Trophoblast cell (in vitro differentiated cells and primary cell): Measurements from ENCODE around the gene ELK3.

ENCODE experiments used
- DNase-seq, 2 donors: peaks; one replicate each; pipeline ENCODE4 v3.0.0-alpha.2; 2016
- H2AFZ ChIP-seq: 2 replicates; pipeline ENCODE4 v1.6.1; 2013; ENCODE audit warnings: low read length, moderate library complexity, mild to moderate bottlenecking; ENCODE audit not compliant: insufficient read depth, poor library complexity
- H2AK5ac ChIP-seq: 2 replicates; pipeline ENCODE4 v1.6.1; 2013; ENCODE audit warnings: mild to moderate bottlenecking, low read length
- H2BK120ac ChIP-seq: 2 replicates; pipeline ENCODE4 v1.6.1; 2013; ENCODE audit warnings: low read length, mild to moderate bottlenecking, moderate library complexity; ENCODE audit not compliant: insufficient read depth, poor library complexity
- H2BK12ac ChIP-seq: 2 replicates; pipeline ENCODE4 v1.6.1; 2013; ENCODE audit warnings: mild to moderate bottlenecking, low read length, moderate library complexity
- H2BK5ac ChIP-seq: 2 replicates; pipeline ENCODE4 v1.6.1; 2013; ENCODE audit warnings: low read length, low read depth, moderate library complexity, mild to moderate bottlenecking; ENCODE audit not compliant: poor library complexity
- H3K14ac ChIP-seq: 2 replicates; pipeline ENCODE4 v1.6.1; 2013; ENCODE audit warnings: mild to moderate bottlenecking, low read length
- H3K18ac ChIP-seq: 2 replicates; pipeline ENCODE4 v1.6.1; 2013; ENCODE audit warnings: mild to moderate bottlenecking, low read length
- H3K23ac ChIP-seq: 2 replicates; pipeline ENCODE4 v1.6.1; 2013; ENCODE audit warnings: low read length
- H3K27ac ChIP-seq: 2 replicates; pipeline ENCODE4 v1.5.1; 2013; ENCODE audit warnings: low read depth, mild to moderate bottlenecking, inconsistent platforms, low read length, moderate library complexity
- H3K27me3 ChIP-seq: 2 replicates; pipeline ENCODE4 v1.6.1; 2013; ENCODE audit warnings: inconsistent platforms, mild to moderate bottlenecking, low read length, moderate library complexity; ENCODE audit not compliant: insufficient read depth
- H3K36me3 ChIP-seq, 2 experiments: 1 replicate in 1 of 2; 2 replicates in 1 of 2; pipeline ENCODE4 v1.6.1; 2013; ENCODE audit warnings: low read length in 2 of 2, mild to moderate bottlenecking in 2 of 2, moderate library complexity in 1 of 2; ENCODE audit not compliant: insufficient read depth in 2 of 2, control insufficient read depth in 1 of 2
- H3K4ac ChIP-seq: 2 replicates; pipeline ENCODE4 v1.6.1; 2013; ENCODE audit warnings: low read depth, mild to moderate bottlenecking, low read length, moderate library complexity
- H3K4me1 ChIP-seq, 2 experiments: 1 replicate in 1 of 2; 2 replicates in 1 of 2; pipeline ENCODE4 v1.6.1; 2013; ENCODE audit warnings: low read length in 2 of 2, mild to moderate bottlenecking in 2 of 2, moderate library complexity in 1 of 2; ENCODE audit not compliant: insufficient read depth in 2 of 2, control insufficient read depth in 1 of 2
- H3K4me2 ChIP-seq: 2 replicates; pipeline ENCODE4 v1.6.1; 2013; ENCODE audit warnings: inconsistent platforms, mild to moderate bottlenecking, low read length, moderate library complexity
- H3K4me3 ChIP-seq: 2 replicates; pipeline ENCODE4 v1.5.1; 2013; ENCODE audit warnings: mild to moderate bottlenecking, low read depth, low read length, inconsistent platforms
- H3K79me1 ChIP-seq: one replicate; pipeline ENCODE4 v1.6.1; 2013; ENCODE audit warnings: low read length
- H3K79me2 ChIP-seq: 2 replicates; pipeline ENCODE4 v1.6.1; 2013; ENCODE audit warnings: low read length, mild to moderate bottlenecking; ENCODE audit not compliant: control insufficient read depth, insufficient read depth, poor library complexity
- H3K9ac ChIP-seq: 2 replicates; pipeline ENCODE4 v1.6.1; 2013; ENCODE audit warnings: mild to moderate bottlenecking, low read length
- H3K9me3 ChIP-seq: 2 replicates; pipeline ENCODE4 v1.6.1; 2013; ENCODE audit warnings: low read depth, mild to moderate bottlenecking, control low read depth, inconsistent platforms, low read length; ENCODE audit not compliant: insufficient read depth
- H4K12ac ChIP-seq: 2 replicates; pipeline ENCODE4 v1.6.1; 2013; ENCODE audit warnings: low read depth, mild to moderate bottlenecking, low read length, moderate library complexity
- H4K8ac ChIP-seq: 2 replicates; pipeline ENCODE4 v1.6.1; 2013; ENCODE audit warnings: low read depth, mild to moderate bottlenecking, low read length, moderate library complexity
- H4K91ac ChIP-seq: one replicate; pipeline ENCODE4 v1.6.1; 2013; ENCODE audit warnings: low read depth, mild to moderate bottlenecking, low read length, moderate library complexity
- WGBS: extraction: QIAGEN DNeasy Blood & Tissue Kit; methylation state at CpG from one replicate; pipeline ENCODE4 v1.1.7; 2013; ENCODE audit warnings: missing lambda C conversion rate; ENCODE audit not compliant: insufficient read length, insufficient coverage; ENCODE audit errors: extremely low coverage; 5-methylcytosine and 5-hydroxymethylcytosine counted together

ELK3 gene

DNA sequence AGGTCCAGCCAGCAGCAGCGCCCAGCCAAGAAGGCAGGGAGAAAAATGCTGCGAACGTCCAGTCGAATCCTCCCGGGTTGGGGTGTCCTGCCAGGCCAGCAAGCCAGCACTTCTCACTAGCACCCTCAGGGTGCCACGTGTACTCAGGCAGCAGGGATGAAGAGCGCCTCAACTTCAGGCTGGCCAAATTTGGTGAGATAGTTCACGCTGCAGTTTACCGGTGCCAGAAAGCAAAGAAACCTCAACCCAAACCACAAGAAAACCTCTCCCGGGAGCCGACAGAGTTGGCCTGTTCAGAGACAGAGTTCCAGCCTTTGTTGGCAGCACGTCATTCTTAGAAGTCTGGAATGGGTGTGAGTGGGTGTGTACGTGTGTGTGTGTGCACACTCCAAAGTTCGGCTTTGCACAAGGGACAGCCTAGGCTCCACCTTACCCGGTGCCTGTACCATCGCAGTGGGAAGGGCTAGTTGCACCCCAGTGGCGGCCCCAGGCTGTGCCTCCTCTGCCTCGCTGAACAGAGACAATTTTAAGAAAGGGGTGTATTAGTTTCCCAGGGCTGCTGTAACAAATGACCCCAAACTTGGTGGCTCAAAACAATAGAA is 42.1 kb downstream of the ELK3 start:
- Histone ChIP-seq H3K4ac (no peak overlapping the region), H4K91ac (no peak overlapping the region), H2BK5ac (no peak overlapping the region), H3K79me1 (no peaks in the 10 kb centered on the region), H3K27me3 (no peaks in the 10 kb centered on the region), H3K36me3 (peaks cover 15% of the 10 kb centered on the region in 2 experiments), H3K9me3 (no peaks in the 10 kb centered on the region), H4K12ac (no peak overlapping the region), H3K23ac (no peak overlapping the region), H2AK5ac (no peak overlapping the region), H2AFZ (no peak overlapping the region), H3K18ac (no peak overlapping the region), H3K4me1 (peaks cover 24 to 30% of the 10 kb centered on the region in 2 experiments), H3K4me3 (no peak overlapping the region), H4K8ac (no peak overlapping the region), H3K27ac (no peak overlapping the region), H3K79me2 (no peaks in the 10 kb centered on the region), H3K9ac (peak overlapping the region; percentile 24), H2BK120ac (no peak overlapping the region), H2BK12ac (no peak overlapping the region), H3K14ac (no peak overlapping the region), H3K4me2 (no peak overlapping the region)
- WGBS, result no CpG with 5 or more reads among the region's 18 CpGs
- DNase-seq, result no peak

DNA sequence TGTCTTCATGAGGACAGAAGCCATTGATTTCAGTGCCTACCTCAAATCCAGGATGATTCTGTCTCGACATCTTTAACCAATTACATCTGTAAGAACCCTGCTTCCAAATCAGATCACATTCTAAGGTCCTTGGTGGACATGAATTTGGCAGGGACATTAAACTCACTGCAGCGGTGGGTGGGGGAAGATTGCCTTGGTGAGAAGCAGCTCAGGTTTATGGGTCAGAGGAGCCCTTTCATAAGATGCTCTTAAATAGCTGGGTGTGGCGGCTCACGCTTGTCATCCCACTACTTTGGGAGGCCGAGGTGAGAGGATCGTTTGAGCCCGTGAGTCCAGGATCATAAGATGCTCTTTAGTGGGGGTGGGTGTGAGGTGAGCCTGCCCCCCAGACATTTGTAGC is 42.9 kb downstream of the ELK3 start:
- Histone ChIP-seq H2AFZ (no peak overlapping the region), H4K8ac (no peak overlapping the region), H3K79me1 (no peaks in the 10 kb centered on the region), H3K27ac (no peak overlapping the region), H3K4me3 (no peak overlapping the region), H3K14ac (no peak overlapping the region), H2AK5ac (no peak overlapping the region), H4K12ac (no peak overlapping the region), H3K18ac (no peak overlapping the region), H2BK120ac (no peak overlapping the region), H3K27me3 (no peaks in the 10 kb centered on the region), H2BK12ac (no peak overlapping the region), H4K91ac (no peak overlapping the region), H3K9ac (no peak overlapping the region), H3K4me1 (peaks cover 21 to 28% of the 10 kb centered on the region in 2 experiments), H2BK5ac (no peak overlapping the region), H3K4ac (no peak overlapping the region), H3K4me2 (no peak overlapping the region), H3K36me3 (peaks cover 15% of the 10 kb centered on the region in 2 experiments), H3K9me3 (no peaks in the 10 kb centered on the region), H3K79me2 (no peaks in the 10 kb centered on the region), H3K23ac (no peak overlapping the region)
- WGBS, result no CpG with 5 or more reads among the region's 7 CpGs
- no peak for DNase-seq

DNA sequence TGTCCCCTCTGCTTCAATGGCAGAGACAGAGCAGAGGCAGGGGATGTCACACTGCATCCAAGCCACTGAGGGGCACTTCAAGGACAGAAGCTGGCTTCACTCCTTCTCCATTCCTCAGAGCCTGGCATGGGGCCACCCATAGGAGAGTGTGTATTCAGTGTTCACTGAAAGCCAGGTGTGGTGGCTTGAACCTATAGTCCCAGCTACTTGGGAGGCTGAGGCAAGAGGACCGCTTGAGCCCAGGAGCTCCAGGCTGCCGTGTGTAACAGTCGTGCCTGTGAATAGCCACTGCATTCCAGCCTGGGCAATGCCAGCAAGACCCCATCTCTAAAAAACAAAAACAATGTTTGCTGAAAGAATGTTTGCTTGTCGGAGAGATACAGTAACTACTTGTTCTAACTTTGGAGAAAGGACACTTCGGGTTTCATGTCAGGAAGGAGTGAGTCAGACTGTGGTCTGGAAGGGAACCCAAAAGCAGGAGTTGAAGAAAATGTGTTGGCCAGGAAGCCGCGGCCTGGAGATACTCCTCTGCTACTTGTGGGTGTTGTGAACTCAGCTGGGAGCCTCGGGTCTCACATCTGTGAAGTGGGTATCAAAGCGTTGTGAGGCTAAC is 43.4 kb downstream of the ELK3 start:
- no peaks in the 10 kb centered on the region for H3K79me2 ChIP-seq
- H3K4ac ChIP-seq, result no peak overlapping the region
- H2BK12ac ChIP-seq, result no peak overlapping the region
- H3K27me3 ChIP-seq, result no peaks in the 10 kb centered on the region
- no peak overlapping the region for H4K12ac ChIP-seq
- no peak overlapping the region for H3K14ac ChIP-seq
- no peak overlapping the region for H2BK5ac ChIP-seq
- H3K9ac ChIP-seq, result no peak overlapping the region
- peaks cover 15 to 17% of the 10 kb centered on the region in 2 experiments for H3K36me3 ChIP-seq
- no peak overlapping the region for H4K8ac ChIP-seq
- no peak overlapping the region for H3K18ac ChIP-seq
- H2AFZ ChIP-seq, result no peak overlapping the region
- H3K23ac ChIP-seq, result no peak overlapping the region
- no peak overlapping the region for H3K4me3 ChIP-seq
- peaks cover 21 to 28% of the 10 kb centered on the region in 2 experiments for H3K4me1 ChIP-seq
- no peak overlapping the region for H2AK5ac ChIP-seq
- no CpG with 5 or more reads among the region's 9 CpGs for WGBS
- H4K91ac ChIP-seq, result no peak overlapping the region
- no peak overlapping the region for H2BK120ac ChIP-seq
- no peak for DNase-seq
- H3K27ac ChIP-seq, result peak overlapping the region; percentile 3
- no peaks in the 10 kb centered on the region for H3K9me3 ChIP-seq
- H3K79me1 ChIP-seq, result no peaks in the 10 kb centered on the region
- no peak overlapping the region for H3K4me2 ChIP-seq

DNA sequence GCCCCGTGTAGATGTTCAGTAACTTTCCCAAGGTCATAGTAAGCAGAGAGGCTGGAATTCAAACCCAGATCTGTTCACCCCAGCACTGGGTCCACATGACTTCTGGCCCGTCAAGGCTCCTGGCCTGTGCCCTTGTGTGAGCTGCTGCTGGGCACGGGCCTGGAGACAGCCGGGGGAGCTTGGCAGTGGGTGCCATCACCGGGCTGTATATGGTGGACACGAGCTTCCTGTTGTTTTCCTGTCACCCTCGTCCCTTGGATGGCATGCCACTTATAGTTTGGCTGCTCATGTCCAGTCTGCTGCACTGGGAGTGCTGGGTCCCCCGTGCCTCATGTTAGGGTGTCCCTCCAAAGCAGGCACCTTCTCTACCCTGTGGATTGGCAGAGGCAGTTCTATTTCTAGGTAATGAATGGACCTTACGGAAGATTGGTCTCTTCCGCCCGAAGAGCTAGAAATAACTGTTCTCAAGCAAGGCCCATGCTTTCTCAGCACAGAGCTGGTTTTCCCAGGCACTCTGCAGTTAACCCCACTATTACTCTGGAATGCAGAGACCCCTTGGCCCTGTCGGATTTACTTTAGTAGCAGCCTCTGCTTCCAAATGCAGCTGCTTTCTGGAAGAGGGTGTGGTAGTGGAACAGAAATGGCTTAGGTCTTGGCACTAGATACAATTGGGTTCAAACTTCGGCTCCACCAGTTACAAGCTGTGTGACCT is 44.3 kb downstream of the ELK3 start:
- no CpG with 5 or more reads among the region's 13 CpGs for WGBS
- H3K4me3 ChIP-seq, result no peak overlapping the region

More for the DNA sequence above, 44.3 kb downstream of the ELK3 start:
- H2BK12ac ChIP-seq, result no peak overlapping the region
- H2AK5ac ChIP-seq, result no peak overlapping the region
- H4K12ac ChIP-seq, result no peak overlapping the region
- no peak overlapping the region for H4K91ac ChIP-seq
- H3K27me3 ChIP-seq, result no peaks in the 10 kb centered on the region
- H2BK120ac ChIP-seq, result no peak overlapping the region
- no peaks in the 10 kb centered on the region for H3K79me2 ChIP-seq
- no peak overlapping the region for H4K8ac ChIP-seq
- H3K9ac ChIP-seq, result no peak overlapping the region
- peak overlapping the region; percentile 10 for H3K18ac ChIP-seq
- no peak for DNase-seq
- H3K4ac ChIP-seq, result no peak overlapping the region
- no peaks in the 10 kb centered on the region for H3K79me1 ChIP-seq
- no peak overlapping the region for H3K27ac ChIP-seq
- H3K9me3 ChIP-seq, result no peaks in the 10 kb centered on the region
- no peak overlapping the region for H3K4me2 ChIP-seq
- peaks cover 21 to 28% of the 10 kb centered on the region in 2 experiments for H3K4me1 ChIP-seq
- H2AFZ ChIP-seq, result no peak overlapping the region
- H2BK5ac ChIP-seq, result no peak overlapping the region
- peaks cover 15 to 17% of the 10 kb centered on the region in 2 experiments for H3K36me3 ChIP-seq
- H3K14ac ChIP-seq, result no peak overlapping the region
- H3K23ac ChIP-seq, result no peak overlapping the region
